GM18520 (cell line): ENCODE results near the gene KLHDC8B.
"Not testable (repeated sequence)": the region's sequence is repeated elsewhere in the genome, so short reads cannot be mapped to it uniquely, and the experiment has no call there.

Experiments
- ATAC-seq: cut with Tn5 transposase; IDR thresholded peaks from one replicate; pipeline ENCODE4 v1.9.1; 2021; ENCODE audit not compliant: unreplicated experiment

KLHDC8B gene

GRCh38 chr3:49181351-49181750, 10.0 kb downstream of the KLHDC8B start:
- ATAC-seq: no peak

GRCh38 chr3:49182682-49183081, 11.3 kb downstream of the KLHDC8B start:
- ATAC-seq: no peak

- no peak for ATAC-seq
Observed at GRCh38 chr3:49183873-49184272, 12.5 kb downstream of the KLHDC8B start.

GRCh38 chr3:49191741-49192140, 20.3 kb downstream of the KLHDC8B start:
- no peak for ATAC-seq

GRCh38 chr3:49198161-49198560, 26.8 kb downstream of the KLHDC8B start:
- no peak for ATAC-seq

GRCh38 chr3:49198611-49199230, 27.3 kb downstream of the KLHDC8B start:
- ATAC-seq: no peak

GRCh38 chr3:49199239-49199899, 28.0 kb downstream of the KLHDC8B start:
- no peak for ATAC-seq

- no peak for ATAC-seq
Observed at GRCh38 chr3:49199900-49200281, 28.5 kb downstream of the KLHDC8B start.

GRCh38 chr3:49213541-49213943, 42.1 kb downstream of the KLHDC8B start:
- no peak for ATAC-seq

- ATAC-seq: no peak
Observed at GRCh38 chr3:49213998-49214397, 42.6 kb downstream of the KLHDC8B start.

- ATAC-seq: not testable (repeated sequence)
Observed at GRCh38 chr3:49216687-49217086, 45.3 kb downstream of the KLHDC8B start.

GRCh38 chr3:49217108-49217507, 45.7 kb downstream of the KLHDC8B start:
- not testable (repeated sequence) for ATAC-seq

GRCh38 chr3:49217688-49218470, 46.5 kb downstream of the KLHDC8B start:
- no peak for ATAC-seq

GRCh38 chr3:49218471-49218989, 47.1 kb downstream of the KLHDC8B start:
- ATAC-seq: not testable (repeated sequence)

- ATAC-seq: no peak
Observed at GRCh38 chr3:49219132-49219531, 47.7 kb downstream of the KLHDC8B start.

- not testable (repeated sequence) for ATAC-seq
Observed at GRCh38 chr3:49220985-49221563, 49.7 kb downstream of the KLHDC8B start.

GRCh38 chr3:49222002-49222401, 50.6 kb downstream of the KLHDC8B start:
- ATAC-seq: no peak
